Panc1 (cell line): Measurements from ENCODE around the gene POLG2.

Experiments used
- CTCF ChIP-seq: fragments of 450-650 bp; IDR thresholded peaks from 2 replicates; pipeline ENCODE4 v1.5.1; 2017; ENCODE audit warnings: mild to moderate bottlenecking
- POLR2AphosphoS5 ChIP-seq: IDR thresholded peaks from 2 replicates; pipeline ENCODE4 v1.6.1; 2012; ENCODE audit warnings: mild to moderate bottlenecking, low read depth, low read length, moderate library complexity
- REST ChIP-seq, 2 experiments: IDR thresholded peaks; 2 replicates each; pipeline ENCODE4 v1.6.1; 2011 to 2012; ENCODE audit warnings: low read depth in 2 of 2, control low read depth in 1 of 2, low read length in 1 of 2, mild to moderate bottlenecking in 1 of 2, moderate library complexity in 1 of 2; ENCODE audit not compliant: insufficient read depth in 1 of 2
- SIN3A ChIP-seq: IDR thresholded peaks from 2 replicates; pipeline ENCODE4 v1.6.1; 2012; ENCODE audit warnings: low read depth, mild to moderate bottlenecking, low read length, moderate library complexity, borderline replicate concordance; ENCODE audit not compliant: insufficient read depth
- TCF7L2 ChIP-seq: IDR thresholded peaks from 2 replicates; pipeline ENCODE4 v1.6.1; 2011; ENCODE audit warnings: mild to moderate bottlenecking, low read depth, low read length, inconsistent platforms

GRCh38 chr17:64488301-64488700, 8.6 kb downstream of the POLG2 start:
- TF ChIP-seq CTCF (no peak), POLR2AphosphoS5 (no peak), REST (IDR thresholded peaks at IDR 0.05; ENCODE audit: insufficient read depth in 1 of 2, low read depth in 2 of 2, low read length in 1 of 2) (no peak), SIN3A (no peak), TCF7L2 (no peak)
